KMS-11 (cell line): ENCODE measurements around the gene RABGAP1.

Source experiments
- H2AFZ ChIP-seq: fragments of 200-600 bp; sonication (generic); 2 replicates; pipeline ENCODE4 v1.6.1; 2016; ENCODE audit warnings: antibody characterized with exemption, mixed run types, low read depth
- H3K27ac ChIP-seq: fragments of 200-600 bp; sonication (generic); 2 replicates; pipeline ENCODE4 v1.6.1; 2016; ENCODE audit warnings: mild to moderate bottlenecking, mixed run types
- H3K27me3 ChIP-seq: fragments of 200-600 bp; sonication (generic); 2 replicates; pipeline ENCODE4 v1.6.1; 2017; ENCODE audit warnings: mild to moderate bottlenecking, low read depth, mixed run types, moderate library complexity; ENCODE audit not compliant: insufficient read depth
- H3K36me3 ChIP-seq: fragments of 200-600 bp; sonication (generic); 2 replicates; pipeline ENCODE4 v1.6.1; 2017; ENCODE audit warnings: mild to moderate bottlenecking, mixed run types; ENCODE audit not compliant: insufficient read depth
- H3K4me1 ChIP-seq: fragments of 200-600 bp; sonication (generic); 2 replicates; pipeline ENCODE4 v1.6.1; 2016; ENCODE audit warnings: mild to moderate bottlenecking, low read depth, mixed run types; ENCODE audit not compliant: poor library complexity, severe bottlenecking
- H3K4me2 ChIP-seq: fragments of 200-600 bp; sonication (generic); 2 replicates; pipeline ENCODE4 v1.7.0; 2016; ENCODE audit warnings: mild to moderate bottlenecking, mixed run types
- H3K4me3 ChIP-seq: fragments of 200-600 bp; sonication (generic); IDR thresholded peaks from 2 replicates; pipeline ENCODE4 v1.6.1; 2017; ENCODE audit warnings: low read depth, low read length, mixed read lengths; ENCODE audit not compliant: insufficient read depth
- H3K79me2 ChIP-seq: fragments of 200-600 bp; sonication (generic); 2 replicates; pipeline ENCODE4 v1.6.1; 2016; ENCODE audit warnings: low read depth, mixed run types; ENCODE audit not compliant: insufficient read depth
- H3K9ac ChIP-seq: fragments of 200-600 bp; sonication (generic); 2 replicates; pipeline ENCODE4 v1.6.1; 2016; ENCODE audit warnings: mild to moderate bottlenecking, mixed run types
- H4K20me1 ChIP-seq: fragments of 200-600 bp; sonication (generic); 2 replicates; pipeline ENCODE4 v1.6.1; 2016; ENCODE audit warnings: mild to moderate bottlenecking, mixed run types; ENCODE audit not compliant: insufficient read depth
- CTCF ChIP-seq: fragments of 200-600 bp; sonication (generic); conservative IDR thresholded peaks from 2 replicates; pipeline ENCODE4 v1.6.1; 2017; ENCODE audit warnings: low read depth, mild to moderate bottlenecking, antibody characterized with exemption, low read length, moderate library complexity, mixed read lengths

The RABGAP1 gene

GRCh38 chr9:123053711-123054110 is 112.9 kb downstream of the RABGAP1 start:
- no peaks in the 10 kb centered on the region for H3K4me1 ChIP-seq
- H3K36me3 ChIP-seq, result no peaks in the 10 kb centered on the region
- TF ChIP-seq CTCF, result no peak
- H3K4me2 ChIP-seq, result no peak overlapping the region
- H3K79me2 ChIP-seq, result no peaks in the 10 kb centered on the region
- H4K20me1 ChIP-seq, result no peaks in the 10 kb centered on the region
- H3K9ac ChIP-seq, result no peak overlapping the region
- H3K27me3 ChIP-seq, result no peaks in the 10 kb centered on the region
- H3K27ac ChIP-seq, result no peak overlapping the region
- no peak overlapping the region for H2AFZ ChIP-seq
- no peak overlapping the region for H3K4me3 ChIP-seq

GRCh38 chr9:123058834-123059233 is 118.0 kb downstream of the RABGAP1 start:
- Histone ChIP-seq H3K36me3 (no peaks in the 10 kb centered on the region), H3K4me2 (no peak overlapping the region), H2AFZ (no peak overlapping the region), H3K27me3 (no peaks in the 10 kb centered on the region), H3K4me3 (no peak overlapping the region), H3K4me1 (no peaks in the 10 kb centered on the region), H3K9ac (no peak overlapping the region), H3K79me2 (no peaks in the 10 kb centered on the region), H4K20me1 (no peaks in the 10 kb centered on the region), H3K27ac (no peak overlapping the region)
- TF ChIP-seq CTCF, result no peak

GRCh38 chr9:123059472-123060220 is 118.8 kb downstream of the RABGAP1 start:
- H3K36me3 ChIP-seq, result no peaks in the 10 kb centered on the region
- no peaks in the 10 kb centered on the region for H3K4me1 ChIP-seq
- H3K4me3 ChIP-seq, result no peak overlapping the region
- no peaks in the 10 kb centered on the region for H4K20me1 ChIP-seq
- TF ChIP-seq CTCF, result no peak
- H3K27me3 ChIP-seq, result no peaks in the 10 kb centered on the region
- H2AFZ ChIP-seq, result no peak overlapping the region
- no peak overlapping the region for H3K27ac ChIP-seq
- H3K4me2 ChIP-seq, result no peak overlapping the region
- H3K79me2 ChIP-seq, result no peaks in the 10 kb centered on the region
- no peak overlapping the region for H3K9ac ChIP-seq

GRCh38 chr9:123061216-123061615 is 120.4 kb downstream of the RABGAP1 start:
- H3K4me3 ChIP-seq, result no peak overlapping the region
- H4K20me1 ChIP-seq, result no peaks in the 10 kb centered on the region
- no peaks in the 10 kb centered on the region for H3K79me2 ChIP-seq
- H3K27me3 ChIP-seq, result no peaks in the 10 kb centered on the region
- TF ChIP-seq CTCF, result no peak
- H3K27ac ChIP-seq, result no peak overlapping the region
- H3K36me3 ChIP-seq, result no peaks in the 10 kb centered on the region
- H3K9ac ChIP-seq, result no peak overlapping the region
- H2AFZ ChIP-seq, result no peak overlapping the region
- H3K4me2 ChIP-seq, result no peak overlapping the region
- H3K4me1 ChIP-seq, result no peaks in the 10 kb centered on the region
